K562 (cell line): ENCODE measurements around the gene RFX6. TPM values are rescaled to one million over a fixed set of nuclear protein-coding genes. Genes with fewer than 3 reads are reported as not detected.

ENCODE experiments used
- ATAC-seq: fragments of 200-7000 bp; cut with Tn5 transposase; 3 replicates; pipeline ENCODE4 v1.9.1; 2020; ENCODE audit warnings: moderate library complexity
- BruUV-seq: library from RNA; stranded (reverse); fragments of 400-500 nt; replicated peaks from 2 replicates; lab custom pipeline; 2021; lab: Mats Ljungman, UMichigan
- CTCF ChIA-PET: fragments of 300-600 bp; formaldehyde crosslinking; extraction: SDS; loops from one replicate; lab custom pipeline; 2021; ENCODE audit warnings: low intra/inter-chr PET ratio; lab: Yijun Ruan, JAX
- POLR2A ChIA-PET: fragments of 300-600, 350-650 bp; sonication (Branson Sonifier 250); formaldehyde crosslinking; extraction: SDS; loops from one replicate; lab custom pipeline; 2021; ENCODE audit warnings: antibody characterized with exemption, inconsistent platforms; lab: Yijun Ruan, JAX
- DNase-seq, 4 experiments: peaks; one replicate each; pipeline versions ENCODE4 v3.0.0 to v3.0.0-alpha.2; 2011 to 2018; ENCODE audit warnings: low spot score in 3 of 4, mixed read lengths in 3 of 4; ENCODE audit errors: extremely low read depth in 1 of 4
- FAIRE-seq: peaks from 2 replicates; lab custom pipeline; 2011; peaks lifted over from hg19 to GRCh38; lab: Jason Lieb, UNC
- H2AFZ ChIP-seq: 2 replicates; pipeline ENCODE4 v1.6.0; 2011; ENCODE audit warnings: low read depth, low read length, control low read depth, inconsistent platforms
- H3K27ac ChIP-seq: fragments of 200-600 bp; 3 replicates; pipeline ENCODE4 v1.8.0; 2011; ENCODE audit warnings: low read depth, mild to moderate bottlenecking, control low read depth, inconsistent platforms, low read length, moderate library complexity, mixed read lengths; ENCODE audit errors: extremely low read depth
- H3K27me3 ChIP-seq, 2 experiments: fragments of 300-600 bp in 1 of 2; 2 replicates in 1 of 2; 3 replicates in 1 of 2; pipeline versions ENCODE4 v1.6.0 to v1.8.0; 2011; ENCODE audit warnings: inconsistent platforms in 2 of 2, low read length in 2 of 2, mild to moderate bottlenecking in 1 of 2, mixed read lengths in 1 of 2, moderate library complexity in 1 of 2; ENCODE audit not compliant: control insufficient read depth in 2 of 2, insufficient read depth in 2 of 2
- H3K36me3 ChIP-seq: fragments of 300-600 bp; 3 replicates; pipeline ENCODE4 v1.8.0; 2011; ENCODE audit warnings: mild to moderate bottlenecking, low read length, inconsistent platforms; ENCODE audit not compliant: control insufficient read depth, insufficient read depth
- H3K4me1 ChIP-seq, 2 experiments: fragments of 200-600 bp in 1 of 2; replicated peaks in 1 of 2; 2 replicates in 1 of 2; 3 replicates in 1 of 2; pipeline versions ENCODE4 v1.5.1 to v1.8.0; 2011; ENCODE audit warnings: inconsistent platforms in 2 of 2, low read length in 2 of 2, mild to moderate bottlenecking in 1 of 2, mixed read lengths in 1 of 2, moderate library complexity in 1 of 2; ENCODE audit not compliant: control insufficient read depth in 2 of 2, insufficient read depth in 2 of 2
- H3K4me2 ChIP-seq: 2 replicates; pipeline ENCODE4 v1.6.1; 2011; ENCODE audit warnings: low read length, control low read depth, inconsistent platforms, mixed read lengths; ENCODE audit not compliant: insufficient read depth
- H3K4me3 ChIP-seq: fragments of 200-600 bp; sonication (generic), shearing (Covaris generic); 2 replicates; pipeline ENCODE4 v1.5.1; 2016; ENCODE audit warnings: control low read depth, inconsistent platforms
- H3K79me2 ChIP-seq: fragments of 200-600 bp; 3 replicates; pipeline ENCODE4 v1.8.0; 2011; ENCODE audit warnings: low read length, inconsistent platforms; ENCODE audit not compliant: control insufficient read depth, insufficient read depth
- H3K9ac ChIP-seq, 2 experiments: 2 replicates each; pipeline versions ENCODE4 v1.6.0 to v1.6.1; 2011; ENCODE audit warnings: low read depth in 2 of 2, low read length in 2 of 2, control low read depth in 1 of 2, inconsistent platforms in 1 of 2, mild to moderate bottlenecking in 1 of 2, mixed read lengths in 1 of 2; ENCODE audit not compliant: insufficient read depth in 1 of 2
- H3K9me1 ChIP-seq: one replicate; pipeline ENCODE4 v1.6.0; 2011; ENCODE audit warnings: inconsistent platforms, mild to moderate bottlenecking, low read length, moderate library complexity; ENCODE audit not compliant: control insufficient read depth, insufficient read depth
- H3K9me3 ChIP-seq: replicated peaks from 2 replicates; pipeline ENCODE4 v1.5.1; 2011; ENCODE audit warnings: low read depth, low read length, inconsistent platforms; ENCODE audit not compliant: control insufficient read depth, insufficient read depth
- H4K20me1 ChIP-seq: replicated peaks from 2 replicates; pipeline ENCODE4 v1.6.1; 2011; ENCODE audit warnings: low read length, inconsistent platforms, mixed read lengths; ENCODE audit not compliant: control insufficient read depth, insufficient read depth
- ARID4B ChIP-seq: sonication (generic); formaldehyde crosslinking; IDR thresholded peaks from 2 replicates; pipeline ENCODE4 v1.8.0; 2022; ENCODE audit warnings: mild to moderate bottlenecking, missing genetic modification reagents
- ETS1 ChIP-seq: conservative IDR thresholded peaks from 2 replicates; pipeline ENCODE4 v1.6.1; 2011; ENCODE audit warnings: low read depth, mild to moderate bottlenecking, low read length; ENCODE audit not compliant: control insufficient read depth
- KDM2B ChIP-seq: fragments of 250-450 bp; sonication (Bioruptor Pico); IDR thresholded peaks from 2 replicates; pipeline ENCODE4 v1.8.0; 2021; ENCODE audit warnings: mild to moderate bottlenecking, moderate library complexity
- MAFG ChIP-seq: fragments of 450-650 bp; conservative IDR thresholded peaks from 2 replicates; pipeline ENCODE4 v1.6.1; 2016; ENCODE audit warnings: missing genetic modification characterization, missing compliant biosample characterization
- MAFK ChIP-seq: IDR thresholded peaks from 2 replicates; pipeline ENCODE4 v1.6.1; 2011; ENCODE audit warnings: low read length, improper control_type of control experiment
- MCM2 ChIP-seq: fragments of 450-650 bp; IDR thresholded peaks from 2 replicates; pipeline ENCODE4 v1.6.1; 2017; ENCODE audit warnings: low read depth, mild to moderate bottlenecking
- NFE2L1 ChIP-seq: fragments of 450-650 bp; IDR thresholded peaks from 2 replicates; pipeline ENCODE4 v1.6.1; 2016; ENCODE audit warnings: missing genetic modification characterization, low read depth, mild to moderate bottlenecking, missing compliant biosample characterization, moderate library complexity, borderline replicate concordance
- PTTG1 ChIP-seq: fragments of 450-650 bp; IDR thresholded peaks from 2 replicates; pipeline ENCODE4 v1.6.1; 2016; ENCODE audit warnings: low read depth, mild to moderate bottlenecking, missing genetic modification characterization, missing compliant biosample characterization
- RBM39 ChIP-seq: fragments of 200-400 bp; formaldehyde crosslinking; optimal IDR thresholded peaks from 2 replicates; pipeline ENCODE3; 2018; ENCODE audit warnings: low read depth, low read length
- ZFPM2 ChIP-seq: fragments of 250-450 bp; sonication (Bioruptor Pico); IDR thresholded peaks from 2 replicates; pipeline ENCODE4 v1.5.1; 2022; ENCODE audit warnings: mild to moderate bottlenecking
- ZNF146 ChIP-seq: IDR thresholded peaks from one replicate; pipeline ENCODE4 v1.6.1; 2018; ENCODE audit warnings: missing compliant biosample characterization; ENCODE audit not compliant: unreplicated experiment
- WGBS: fragments of 100-300 bp; shearing (Covaris generic); methylation state at CpG from one replicate; pipeline ENCODE4 v1.1.6; 2016; ENCODE audit warnings: low coverage, mixed read lengths; ENCODE audit not compliant: insufficient coverage; ENCODE audit errors: missing lambda C conversion rate; 5-methylcytosine and 5-hydroxymethylcytosine counted together
- in situ Hi-C: fragments of 300-500 bp; cut with MboI; formaldehyde crosslinking; loops from 4 replicates; pipeline ENCODE4 v1.15.0; 2018; ENCODE audit warnings: inconsistent platforms, mixed read lengths
- intact Hi-C: fragments of 100-400 bp; cut with micrococcal nuclease; formaldehyde crosslinking; loops from 2 replicates; pipeline ENCODE4 v1.14.2; 2022
- polyA plus RNA-seq, 8 experiments: library from polyadenylated mRNA; depleted of rRNA in 4 of 8; stranded (reverse) in 5 of 8; unstranded in 3 of 8; fragments of >200 nt; fragmentation: Nextera tagmentation in 2 of 8; fragmentation: Illumina TruSeq in 1 of 8; extraction: Ambion mirVana in 2 of 8; extraction: Trizol in 1 of 8; gene quantifications; 2 replicates each; pipeline versions ENCODE4 v1.2.1 to v1.2.3, GENCODE V29; 2011 to 2014; ENCODE audit warnings: inconsistent platforms in 1 of 8, missing spikeins in 1 of 8
- total RNA-seq, 7 experiments: library from RNA; depleted of rRNA in 6 of 7; stranded (reverse); fragments of >200 nt in 6 of 7; fragmentation: Illumina TruSeq in 2 of 7; extraction: Trizol in 2 of 7; gene quantifications; 2 replicates each; pipeline versions ENCODE4 v1.2.1 to v1.2.3, GENCODE V29; 2011 to 2021; ENCODE audit warnings: low replicate concordance in 1 of 7
- TF ChIP-seq, protein P1 (sequence below): sonication (generic); formaldehyde crosslinking; IDR thresholded peaks from 2 replicates; pipeline ENCODE4 v1.8.0; 2022; ENCODE audit warnings: mild to moderate bottlenecking, low read depth, missing genetic modification reagents
- TF ChIP-seq, protein P2 (sequence below): fragments of 250-450 bp; sonication (Bioruptor Pico); IDR thresholded peaks from 2 replicates; pipeline ENCODE4 v1.9.0; 2021; ENCODE audit warnings: mild to moderate bottlenecking, inconsistent platforms

RFX6 gene
- total and polyA plus RNA-seq, 9 of the 15 experiments (the other 6 are each of a cell fraction or from before 2014, with no cell fraction given) = not detected

- CTCF ChIA-PET = no interaction called here
- POLR2A ChIA-PET = no interaction called here
- in situ Hi-C loops = no loop called here
- 6% methylated on average over 3 of the region's 3 CpGs for WGBS
- no peak for ATAC-seq
- Histone ChIP-seq H3K4me2 (no peak overlapping the region), H3K4me1 (no peaks in the 10 kb centered on the region), H3K9me1 (no peaks in the 10 kb centered on the region), H3K27ac (no peak overlapping the region), H4K20me1 (no peaks in the 10 kb centered on the region), H3K79me2 (no peaks in the 10 kb centered on the region), H3K4me3 (no peak overlapping the region), H2AFZ (0 out of 2 replicates have a peak overlapping the region, but pooled peaks have one; percentile 43), H3K27me3 (no peaks in the 10 kb centered on the region), H3K9me3 (no peaks in the 10 kb centered on the region), H3K36me3 (no peaks in the 10 kb centered on the region), H3K9ac (no peak overlapping the region)
- no peak for FAIRE-seq
- intact Hi-C loops = no loop called here
- peak in 1 of 4 experiments; percentile 16 for DNase-seq
- no TSS peak for BruUV-seq
- TF ChIP-seq PTTG1 (tag) (no peak), MCM2 (no peak), ARID4B (CRISPR knock-in tag) (no peak), MAFK (peak; percentile 72; the same call in 1 of the 2 replicates), ZNF146 (no peak), ETS1 (no peak), RBM39 (no peak), ZFPM2 (CRISPR knock-in tag) (no peak), MAFG (tag) (peak; percentile 89), NFE2L1 (tag) (peak; percentile 81), KDM2B (CRISPR knock-in tag) (no peak)
- TF ChIP-seq, protein P1, sequence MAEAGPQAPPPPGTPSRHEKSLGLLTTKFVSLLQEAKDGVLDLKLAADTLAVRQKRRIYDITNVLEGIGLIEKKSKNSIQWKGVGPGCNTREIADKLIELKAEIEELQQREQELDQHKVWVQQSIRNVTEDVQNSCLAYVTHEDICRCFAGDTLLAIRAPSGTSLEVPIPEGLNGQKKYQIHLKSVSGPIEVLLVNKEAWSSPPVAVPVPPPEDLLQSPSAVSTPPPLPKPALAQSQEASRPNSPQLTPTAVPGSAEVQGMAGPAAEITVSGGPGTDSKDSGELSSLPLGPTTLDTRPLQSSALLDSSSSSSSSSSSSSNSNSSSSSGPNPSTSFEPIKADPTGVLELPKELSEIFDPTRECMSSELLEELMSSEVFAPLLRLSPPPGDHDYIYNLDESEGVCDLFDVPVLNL = no peak
- TF ChIP-seq, protein P2, sequence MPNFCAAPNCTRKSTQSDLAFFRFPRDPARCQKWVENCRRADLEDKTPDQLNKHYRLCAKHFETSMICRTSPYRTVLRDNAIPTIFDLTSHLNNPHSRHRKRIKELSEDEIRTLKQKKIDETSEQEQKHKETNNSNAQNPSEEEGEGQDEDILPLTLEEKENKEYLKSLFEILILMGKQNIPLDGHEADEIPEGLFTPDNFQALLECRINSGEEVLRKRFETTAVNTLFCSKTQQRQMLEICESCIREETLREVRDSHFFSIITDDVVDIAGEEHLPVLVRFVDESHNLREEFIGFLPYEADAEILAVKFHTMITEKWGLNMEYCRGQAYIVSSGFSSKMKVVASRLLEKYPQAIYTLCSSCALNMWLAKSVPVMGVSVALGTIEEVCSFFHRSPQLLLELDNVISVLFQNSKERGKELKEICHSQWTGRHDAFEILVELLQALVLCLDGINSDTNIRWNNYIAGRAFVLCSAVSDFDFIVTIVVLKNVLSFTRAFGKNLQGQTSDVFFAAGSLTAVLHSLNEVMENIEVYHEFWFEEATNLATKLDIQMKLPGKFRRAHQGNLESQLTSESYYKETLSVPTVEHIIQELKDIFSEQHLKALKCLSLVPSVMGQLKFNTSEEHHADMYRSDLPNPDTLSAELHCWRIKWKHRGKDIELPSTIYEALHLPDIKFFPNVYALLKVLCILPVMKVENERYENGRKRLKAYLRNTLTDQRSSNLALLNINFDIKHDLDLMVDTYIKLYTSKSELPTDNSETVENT = no peak
Measured at GRCh38 chr6:116866281-116866871, 10.7 kb upstream of the RFX6 start.
